ENCODE data around the gene DEFB116.
"Not testable (repeated sequence)": the region's sequence is repeated elsewhere in the genome, so short reads cannot be mapped to it uniquely, and the experiment has no call there.

Gene DEFB116

GRCh38 chr20:31308535-31309162 lies at the start of gene DEFB116:
TSS of gene DEFB116 (minus strand) at chr20:31308585. CDS start at chr20:31308585, 0 bp downstream.
- Histone ChIP-seq H3K27ac (ENCODE audit: low read depth, low read length) (no peak within 1 kb of the TSS), H3K9ac (ENCODE audit: low read length) (no peak within 1 kb of the TSS), H3K36me3 (ENCODE audit: insufficient read depth, low read length) (no peaks in the 10 kb centered on the region), H3K4me3 (ENCODE audit: low read depth in 1 of 2, low read length in 2 of 2) (no peak within 1 kb of the TSS), H3K4me1 (ENCODE audit: insufficient read depth, low read length) (no peaks in the 10 kb centered on the region), H3K27me3 (ENCODE audit: control insufficient read depth in 1 of 2, insufficient read depth in 2 of 2, low read length in 2 of 2) (no peaks in the 10 kb centered on the region), H3K9me3 (ENCODE audit: low read length) (no peaks in the 10 kb centered on the region)

GRCh38 chr20:31355981-31356380 lies 47.6 kb upstream of the DEFB116 start:
- Histone ChIP-seq H3K9me3 (ENCODE audit: low read length) (no peaks in the 10 kb centered on the region), H3K4me1 (ENCODE audit: insufficient read depth, low read length) (no peaks in the 10 kb centered on the region), H3K9ac (ENCODE audit: low read length) (no peak overlapping the region), H3K36me3 (ENCODE audit: insufficient read depth, low read length) (no peaks in the 10 kb centered on the region), H3K27ac (ENCODE audit: low read depth, low read length) (no peak overlapping the region), H3K4me3 (ENCODE audit: low read depth in 1 of 2, low read length in 2 of 2) (no peak overlapping the region), H3K27me3 (ENCODE audit: control insufficient read depth in 1 of 2, insufficient read depth in 2 of 2, low read length in 2 of 2) (no peaks in the 10 kb centered on the region)

- Histone ChIP-seq H3K9ac (ENCODE audit: low read length) (no peak overlapping the region), H3K9me3 (ENCODE audit: low read length) (no peaks in the 10 kb centered on the region), H3K4me1 (ENCODE audit: insufficient read depth, low read length) (no peaks in the 10 kb centered on the region), H3K4me3 (ENCODE audit: low read depth in 1 of 2, low read length in 2 of 2) (no peak overlapping the region), H3K36me3 (ENCODE audit: insufficient read depth, low read length) (no peaks in the 10 kb centered on the region), H3K27me3 (ENCODE audit: control insufficient read depth in 1 of 2, insufficient read depth in 2 of 2, low read length in 2 of 2) (no peaks in the 10 kb centered on the region), H3K27ac (ENCODE audit: low read depth, low read length) (no peak overlapping the region)
These were observed 33.1 kb upstream of the DEFB116 start for GRCh38 chr20:31341470-31341869.

- Histone ChIP-seq H3K4me3 (ENCODE audit: low read depth in 1 of 2, low read length in 2 of 2) (no peak overlapping the region), H3K27ac (ENCODE audit: low read depth, low read length) (no peak overlapping the region), H3K36me3 (ENCODE audit: insufficient read depth, low read length) (no peaks in the 10 kb centered on the region), H3K27me3 (ENCODE audit: control insufficient read depth in 1 of 2, insufficient read depth in 2 of 2, low read length in 2 of 2) (no peaks in the 10 kb centered on the region), H3K4me1 (ENCODE audit: insufficient read depth, low read length) (no peaks in the 10 kb centered on the region), H3K9me3 (ENCODE audit: low read length) (no peaks in the 10 kb centered on the region), H3K9ac (ENCODE audit: low read length) (no peak overlapping the region)
These were observed 22.5 kb upstream of the DEFB116 start for GRCh38 chr20:31330893-31331292.

- no peak overlapping the region for H3K4me3 ChIP-seq (ENCODE audit: low read depth in 1 of 2, low read length in 2 of 2)
- no peak overlapping the region for H3K27ac ChIP-seq (ENCODE audit: low read depth, low read length)
- no peaks in the 10 kb centered on the region for H3K27me3 ChIP-seq (ENCODE audit: control insufficient read depth in 1 of 2, insufficient read depth in 2 of 2, low read length in 2 of 2)
- H3K4me1 ChIP-seq (ENCODE audit: insufficient read depth, low read length): no peaks in the 10 kb centered on the region
- no peaks in the 10 kb centered on the region for H3K9me3 ChIP-seq (ENCODE audit: low read length)
- H3K9ac ChIP-seq (ENCODE audit: low read length): no peak overlapping the region
- H3K36me3 ChIP-seq (ENCODE audit: insufficient read depth, low read length): no peaks in the 10 kb centered on the region
These were observed 14.1 kb upstream of the DEFB116 start for GRCh38 chr20:31322504-31322903.

GRCh38 chr20:31284964-31285363 lies 23.4 kb downstream of the DEFB116 start:
- not testable (repeated sequence) for H3K36me3 ChIP-seq (ENCODE audit: insufficient read depth, low read length); H3K4me3 ChIP-seq (ENCODE audit: low read depth in 1 of 2, low read length in 2 of 2); H3K4me1 ChIP-seq (ENCODE audit: insufficient read depth, low read length); H3K27ac ChIP-seq (ENCODE audit: low read depth, low read length); H3K27me3 ChIP-seq (ENCODE audit: control insufficient read depth in 1 of 2, insufficient read depth in 2 of 2, low read length in 2 of 2); H3K9me3 ChIP-seq (ENCODE audit: low read length); H3K9ac ChIP-seq (ENCODE audit: low read length)

GRCh38 chr20:31278178-31278577 lies 30.2 kb downstream of the DEFB116 start:
- H3K4me1 ChIP-seq (ENCODE audit: insufficient read depth, low read length): no peaks in the 10 kb centered on the region
- no peaks in the 10 kb centered on the region for H3K9me3 ChIP-seq (ENCODE audit: low read length)
- no peak overlapping the region for H3K27ac ChIP-seq (ENCODE audit: low read depth, low read length)
- no peak overlapping the region for H3K4me3 ChIP-seq (ENCODE audit: low read depth in 1 of 2, low read length in 2 of 2)
- no peak overlapping the region for H3K9ac ChIP-seq (ENCODE audit: low read length)
- H3K27me3 ChIP-seq (ENCODE audit: control insufficient read depth in 1 of 2, insufficient read depth in 2 of 2, low read length in 2 of 2): no peaks in the 10 kb centered on the region
- no peaks in the 10 kb centered on the region for H3K36me3 ChIP-seq (ENCODE audit: insufficient read depth, low read length)

- Histone ChIP-seq H3K27ac (ENCODE audit: low read depth, low read length) (no peak overlapping the region), H3K4me3 (ENCODE audit: low read depth in 1 of 2, low read length in 2 of 2) (no peak overlapping the region), H3K4me1 (ENCODE audit: insufficient read depth, low read length) (no peaks in the 10 kb centered on the region), H3K27me3 (ENCODE audit: control insufficient read depth in 1 of 2, insufficient read depth in 2 of 2, low read length in 2 of 2) (no peaks in the 10 kb centered on the region), H3K36me3 (ENCODE audit: insufficient read depth, low read length) (no peaks in the 10 kb centered on the region), H3K9ac (ENCODE audit: low read length) (no peak overlapping the region), H3K9me3 (ENCODE audit: low read length) (peaks cover 8% of the 10 kb centered on the region)
These were observed 33.9 kb downstream of the DEFB116 start for GRCh38 chr20:31274441-31274840.

- no peaks in the 10 kb centered on the region for H3K27me3 ChIP-seq (ENCODE audit: control insufficient read depth in 1 of 2, insufficient read depth in 2 of 2, low read length in 2 of 2)
- H3K9me3 ChIP-seq (ENCODE audit: low read length): no peaks in the 10 kb centered on the region
- no peak overlapping the region for H3K4me3 ChIP-seq (ENCODE audit: low read depth in 1 of 2, low read length in 2 of 2)
- H3K27ac ChIP-seq (ENCODE audit: low read depth, low read length): no peak overlapping the region
- H3K9ac ChIP-seq (ENCODE audit: low read length): no peak overlapping the region
- H3K36me3 ChIP-seq (ENCODE audit: insufficient read depth, low read length): no peaks in the 10 kb centered on the region
- no peaks in the 10 kb centered on the region for H3K4me1 ChIP-seq (ENCODE audit: insufficient read depth, low read length)
These were observed 48.0 kb downstream of the DEFB116 start for GRCh38 chr20:31260326-31260932.

- Histone ChIP-seq H3K4me3 (ENCODE audit: low read depth in 1 of 2, low read length in 2 of 2) (no peak within 1 kb of the TSS), H3K36me3 (ENCODE audit: insufficient read depth, low read length) (no peaks in the 10 kb centered on the region), H3K4me1 (ENCODE audit: insufficient read depth, low read length) (no peaks in the 10 kb centered on the region), H3K27me3 (ENCODE audit: control insufficient read depth in 1 of 2, insufficient read depth in 2 of 2, low read length in 2 of 2) (no peaks in the 10 kb centered on the region), H3K27ac (ENCODE audit: low read depth, low read length) (no peak within 1 kb of the TSS), H3K9me3 (ENCODE audit: low read length) (no peaks in the 10 kb centered on the region), H3K9ac (ENCODE audit: low read length) (no peak within 1 kb of the TSS)
These were observed 51.0 kb downstream of the DEFB116 start, which contains the start of gene DEFB115 for GRCh38 chr20:31257364-31257763. TSS of gene DEFB115 (plus strand) at chr20:31257664. CDS start at chr20:31257664, 0 bp downstream.

GRCh38 chr20:31256959-31257358 lies 51.4 kb downstream of the DEFB116 start:
- H3K4me3 ChIP-seq (ENCODE audit: low read depth in 1 of 2, low read length in 2 of 2): no peak overlapping the region
- H3K27ac ChIP-seq (ENCODE audit: low read depth, low read length): no peak overlapping the region
- H3K36me3 ChIP-seq (ENCODE audit: insufficient read depth, low read length): no peaks in the 10 kb centered on the region
- no peaks in the 10 kb centered on the region for H3K27me3 ChIP-seq (ENCODE audit: control insufficient read depth in 1 of 2, insufficient read depth in 2 of 2, low read length in 2 of 2)
- H3K9me3 ChIP-seq (ENCODE audit: low read length): no peaks in the 10 kb centered on the region
- H3K4me1 ChIP-seq (ENCODE audit: insufficient read depth, low read length): no peaks in the 10 kb centered on the region
- H3K9ac ChIP-seq (ENCODE audit: low read length): no peak overlapping the region

All from muscle layer of colon (tissue), 2 donors.